Measurements from ENCODE around the gene GUCY2D.
"Not testable (repeated sequence)": the region's sequence is repeated elsewhere in the genome, so short reads cannot be mapped to it uniquely, and the experiment has no call there.

The GUCY2D gene

GRCh38 chr17:8019665-8020650 lies 17.5 kb downstream of the GUCY2D start:
- peak; percentile 63 for DNase-seq (ENCODE audit: low spot score)
- H3K27ac ChIP-seq = peak overlapping the region; percentile 97
- POLR2A ChIA-PET (ENCODE audit: low non-redundant PET) = interaction anchor here (0.8 kb wide), 1 partner anchor 22 kb away, joined by 3 read pairs; no protein-coding TSS in a partner anchor
- CTCF ChIA-PET = interaction anchor here (0.6 to 3.6 kb wide), 5 partner anchors 8 to 47 kb away, joined by 3 to 26 read pairs (median 6); no protein-coding TSS in a partner anchor
- no peak for TF ChIP-seq CTCF (conservative IDR thresholded peaks at IDR 0.05; ENCODE audit: low read depth)

- no peak for DNase-seq (ENCODE audit: low spot score)
- TF ChIP-seq CTCF (conservative IDR thresholded peaks at IDR 0.05; ENCODE audit: low read depth) = no peak
- CTCF ChIA-PET = interaction anchor here (0.7 to 3.6 kb wide), 4 partner anchors 10 to 48 kb away, joined by 3 to 26 read pairs (median 4); no protein-coding TSS in a partner anchor
- POLR2A ChIA-PET (ENCODE audit: low non-redundant PET) = no interaction called here
- H3K27ac ChIP-seq = peak overlapping the region; percentile 97
These were observed 18.6 kb downstream of the GUCY2D start for GRCh38 chr17:8020776-8021564.

- H3K27ac ChIP-seq = no peak overlapping the region
- no peak for DNase-seq (ENCODE audit: low spot score)
- CTCF ChIA-PET = interaction anchor here (0.7 to 2.1 kb wide), 4 partner anchors 10 to 278 kb away, joined by 3 to 11 read pairs (median 4); no protein-coding TSS in a partner anchor
- POLR2A ChIA-PET (ENCODE audit: low non-redundant PET) = no interaction called here
- no peak for TF ChIP-seq CTCF (conservative IDR thresholded peaks at IDR 0.05; ENCODE audit: low read depth)
These were observed 19.3 kb downstream of the GUCY2D start for GRCh38 chr17:8021565-8022359.

GRCh38 chr17:8022360-8023003 lies 20.1 kb downstream of the GUCY2D start:
- ChIA-PET POLR2A (ENCODE audit: low non-redundant PET) (no interaction called here), CTCF (interaction anchor here (0.7 to 2.1 kb wide), 4 partner anchors 9 to 278 kb away, joined by 3 to 11 read pairs (median 4); no protein-coding TSS in a partner anchor)
- no peak overlapping the region for H3K27ac ChIP-seq
- TF ChIP-seq CTCF (conservative IDR thresholded peaks at IDR 0.05; ENCODE audit: low read depth) = no peak
- no peak for DNase-seq (ENCODE audit: low spot score)

GRCh38 chr17:8024161-8024560 lies 21.7 kb downstream of the GUCY2D start:
- H3K27ac ChIP-seq; POLR2A ChIA-PET (ENCODE audit: low non-redundant PET); DNase-seq (ENCODE audit: low spot score); CTCF ChIA-PET: not testable (repeated sequence)

Data from RWPE1 (cell line).